Tibial artery (tissue), 4 donors: ENCODE data around the gene SWT1.
A peak's percentile ranks its signal among the peaks of the same experiment; 100 is the strongest.

Source experiments
- DNase-seq, 2 donors: peaks; one replicate each; pipeline ENCODE4 v3.0.0-alpha.2; 2019
- H3K27ac ChIP-seq, 2 donors: fragments of 200-600 bp; sonication (generic) in 1 of 2; 1 replicate in 1 of 2; 2 replicates in 1 of 2; pipeline ENCODE4 v1.5.1; 2018 to 2019; ENCODE audit warnings: mild to moderate bottlenecking in 1 of 2
- H3K27me3 ChIP-seq, 2 donors: fragments of 200-600 bp; sonication (generic) in 1 of 2; one replicate each; pipeline versions ENCODE4 v1.5.1 to v1.6.0; 2016 to 2019
- H3K36me3 ChIP-seq, 3 donors: fragments of 200-600 bp; sonication (generic) in 2 of 3; one replicate each; pipeline ENCODE4 v1.5.1; 2016 to 2019; ENCODE audit warnings: mild to moderate bottlenecking in 2 of 3
- H3K4me1 ChIP-seq, 4 donors: fragments of 200-600 bp; sonication (generic) in 2 of 4; 1 replicate in 3 of 4; 2 replicates in 1 of 4; pipeline ENCODE4 v1.5.1; 2016 to 2019
- H3K4me3 ChIP-seq, 2 donors: fragments of 200-600 bp; sonication (generic) in 1 of 2; 1 replicate in 1 of 2; 2 replicates in 1 of 2; pipeline ENCODE4 v1.5.1; 2018 to 2019; ENCODE audit warnings: mild to moderate bottlenecking in 2 of 2
- H3K9me3 ChIP-seq, 3 donors: fragments of 200-600 bp; sonication (generic) in 1 of 3; one replicate each; pipeline ENCODE4 v1.5.1; 2016 to 2019
- intact Hi-C: fragments of 100-400 bp; cut with DNase I; formaldehyde crosslinking; loops from one replicate; pipeline ENCODE4 v1.15.0; 2023; ENCODE audit warnings: low total_unique reads
- TF ChIP-seq, protein P1 (sequence below), 2 experiments: fragments of 200-600 bp in 1 of 2; fragments of 450-650 bp in 1 of 2; IDR thresholded peaks; one replicate each; pipeline ENCODE4 v1.5.1; 2017 to 2019; ENCODE audit warnings: antibody characterized with exemption in 2 of 2, mild to moderate bottlenecking in 1 of 2, moderate library complexity in 1 of 2

The SWT1 gene

GRCh38 chr1:185151215-185151614 is 5.8 kb upstream of the SWT1 start:
- Histone ChIP-seq H3K4me3 (no peak overlapping the region), H3K9me3 (no peaks in the 10 kb centered on the region), H3K4me1 (peaks cover 0 to 36% (median 5%) of the 10 kb centered on the region in 4 donors), H3K27me3 (no peaks in the 10 kb centered on the region), H3K27ac (no peak overlapping the region), H3K36me3 (peaks cover 16 to 33% (median 30%) of the 10 kb centered on the region in 3 donors)
- no peak for DNase-seq
- TF ChIP-seq, protein P1, sequence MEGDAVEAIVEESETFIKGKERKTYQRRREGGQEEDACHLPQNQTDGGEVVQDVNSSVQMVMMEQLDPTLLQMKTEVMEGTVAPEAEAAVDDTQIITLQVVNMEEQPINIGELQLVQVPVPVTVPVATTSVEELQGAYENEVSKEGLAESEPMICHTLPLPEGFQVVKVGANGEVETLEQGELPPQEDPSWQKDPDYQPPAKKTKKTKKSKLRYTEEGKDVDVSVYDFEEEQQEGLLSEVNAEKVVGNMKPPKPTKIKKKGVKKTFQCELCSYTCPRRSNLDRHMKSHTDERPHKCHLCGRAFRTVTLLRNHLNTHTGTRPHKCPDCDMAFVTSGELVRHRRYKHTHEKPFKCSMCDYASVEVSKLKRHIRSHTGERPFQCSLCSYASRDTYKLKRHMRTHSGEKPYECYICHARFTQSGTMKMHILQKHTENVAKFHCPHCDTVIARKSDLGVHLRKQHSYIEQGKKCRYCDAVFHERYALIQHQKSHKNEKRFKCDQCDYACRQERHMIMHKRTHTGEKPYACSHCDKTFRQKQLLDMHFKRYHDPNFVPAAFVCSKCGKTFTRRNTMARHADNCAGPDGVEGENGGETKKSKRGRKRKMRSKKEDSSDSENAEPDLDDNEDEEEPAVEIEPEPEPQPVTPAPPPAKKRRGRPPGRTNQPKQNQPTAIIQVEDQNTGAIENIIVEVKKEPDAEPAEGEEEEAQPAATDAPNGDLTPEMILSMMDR (IDR thresholded peaks at IDR 0.05) = no peak
- intact Hi-C loops = loop anchor here (10.0 kb wide), 2 partner anchors 106 to 396 kb away; partner anchors contain the start of genes EDEM3 and RNF2

DNA sequence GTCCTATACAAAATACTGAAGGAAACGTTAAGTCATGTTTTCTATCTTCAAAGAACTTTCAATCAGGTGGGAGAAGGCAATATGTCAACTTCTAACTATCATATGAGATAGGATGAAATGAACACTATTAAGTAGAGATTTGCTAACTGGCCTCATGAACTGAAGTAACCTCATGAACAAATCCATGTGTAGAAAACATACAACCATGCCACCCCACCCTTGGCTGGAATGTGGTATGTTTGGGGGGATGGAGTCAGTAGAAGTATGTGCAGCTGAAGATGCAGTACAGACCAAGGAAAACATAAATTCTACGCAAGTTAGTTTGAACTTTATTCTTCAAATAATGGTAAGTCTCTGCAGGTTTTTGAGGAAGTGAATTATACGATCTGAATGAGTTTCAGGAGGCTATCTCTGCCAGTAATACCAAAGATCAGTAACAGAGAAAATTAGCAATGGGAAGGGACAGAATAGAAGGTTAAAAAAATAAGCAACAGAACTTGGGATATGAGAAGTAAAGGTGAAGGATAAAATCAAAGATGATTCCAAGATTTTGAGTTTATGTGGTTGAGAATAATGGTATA is 4.7 kb upstream of the SWT1 start:
- Histone ChIP-seq H3K27me3 (peaks cover 0 to 2% of the 10 kb centered on the region in 2 donors), H3K27ac (no peak overlapping the region), H3K36me3 (peaks cover 14 to 31% (median 24%) of the 10 kb centered on the region in 3 donors), H3K4me3 (no peak overlapping the region), H3K4me1 (peaks cover 0 to 36% (median 5%) of the 10 kb centered on the region in 4 donors), H3K9me3 (no peaks in the 10 kb centered on the region)
- TF ChIP-seq, protein P1 (IDR thresholded peaks at IDR 0.05) = no peak
- intact Hi-C loops = loop anchor here (10.0 kb wide), 2 partner anchors 107 to 397 kb away; partner anchors contain the start of genes EDEM3 and RNF2
- DNase-seq = no peak

DNA sequence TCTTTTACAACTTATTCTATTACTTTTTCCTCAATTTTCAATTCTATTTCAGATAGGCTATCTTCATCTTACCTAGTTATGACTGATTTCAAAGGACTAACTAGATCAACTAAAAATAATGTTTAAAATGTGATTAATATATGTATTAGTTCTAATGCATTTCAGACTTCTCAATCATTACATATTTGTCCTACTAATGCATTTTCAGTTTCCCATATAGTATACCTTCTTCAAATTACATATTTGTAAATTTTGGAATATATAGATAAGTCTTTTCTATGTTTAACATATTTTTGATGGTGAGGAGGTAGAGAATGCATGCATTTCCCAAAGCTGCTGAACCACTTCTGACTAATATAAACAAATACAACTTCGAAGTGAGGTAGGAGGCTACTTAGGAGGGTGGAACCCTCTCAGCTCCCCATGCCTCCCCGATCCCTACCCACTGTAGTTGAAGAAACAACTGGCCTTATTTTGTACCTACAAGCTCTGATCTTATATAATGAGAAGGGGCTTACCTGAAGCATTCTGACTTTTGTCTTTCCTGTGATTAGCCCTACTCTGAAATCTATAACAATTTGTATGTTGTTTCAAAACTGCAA is 2.0 kb upstream of the SWT1 start:
- Histone ChIP-seq H3K27ac (peak overlapping the region; percentile 99 to 100), H3K4me3 (peak overlapping the region; percentile 83 to 87), H3K27me3 (peaks cover 0 to 2% of the 10 kb centered on the region in 2 donors), H3K9me3 (no peaks in the 10 kb centered on the region), H3K36me3 (peaks cover 0 to 8% (median under 1%) of the 10 kb centered on the region in 3 donors), H3K4me1 (peaks cover 0 to 47% (median 8%) of the 10 kb centered on the region in 4 donors)
- TF ChIP-seq, protein P1 (IDR thresholded peaks at IDR 0.05) = no peak
- DNase-seq = no peak
- intact Hi-C loops = loop anchor here (10.0 kb wide), 2 partner anchors 110 to 400 kb away; partner anchors contain the start of genes EDEM3 and RNF2

DNA sequence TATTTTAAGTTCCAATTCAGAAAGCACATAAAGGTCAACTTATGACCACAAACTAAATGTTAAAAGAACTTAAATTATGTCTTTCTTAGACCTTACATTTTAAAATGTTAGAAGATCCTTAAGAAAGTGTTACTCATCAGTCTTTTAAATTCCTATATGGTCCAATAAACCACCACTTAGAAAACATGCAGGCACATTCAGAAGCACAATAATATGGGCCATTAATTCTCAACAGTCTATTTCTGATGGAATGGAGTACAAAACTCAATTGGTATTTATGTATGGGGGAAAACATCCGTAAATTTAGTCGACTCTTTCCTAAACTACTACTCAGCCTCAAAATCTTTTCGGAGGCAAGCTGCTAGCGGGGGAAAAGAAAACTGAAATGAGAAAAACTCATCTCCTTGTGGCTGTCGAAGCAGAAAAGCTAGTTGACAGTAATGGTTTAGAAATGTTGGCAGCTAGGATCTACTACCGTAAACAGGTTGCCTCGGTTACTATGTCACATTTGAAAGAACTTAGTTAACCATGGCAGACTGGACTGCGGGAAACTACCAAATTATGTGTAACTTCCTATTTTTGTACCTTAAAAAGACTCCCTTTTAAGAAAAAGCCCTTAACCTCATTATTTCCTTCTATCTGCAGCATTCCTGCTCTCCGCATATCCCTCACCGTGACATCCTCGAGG is 1.2 kb upstream of the SWT1 start:
- no peak for DNase-seq
- Histone ChIP-seq H3K27ac (peak overlapping the region; percentile 99 to 100), H3K9me3 (no peaks in the 10 kb centered on the region), H3K4me1 (peaks cover 0 to 47% (median 8%) of the 10 kb centered on the region in 4 donors), H3K4me3 (peak overlapping the region; percentile 83 to 87), H3K27me3 (peaks cover 0 to 2% of the 10 kb centered on the region in 2 donors), H3K36me3 (peaks cover 0 to under 1% (median under 1%) of the 10 kb centered on the region in 3 donors)
- intact Hi-C loops = loop anchor here (2.0 to 10.0 kb wide), 3 partner anchors 111 to 401 kb away; partner anchors contain the start of genes EDEM3, IVNS1ABP and RNF2
- TF ChIP-seq, protein P1 (IDR thresholded peaks at IDR 0.05) = no peak

- intact Hi-C loops = loop anchor here (2.0 to 10.0 kb wide), 3 partner anchors 112 to 402 kb away; partner anchors contain the start of genes EDEM3, IVNS1ABP and RNF2
- TF ChIP-seq, protein P1 (IDR thresholded peaks at IDR 0.05) = no peak
- H3K36me3 ChIP-seq = peaks cover 3 to 7% (median 5%) of the 10 kb centered on the region in 3 donors
- peaks cover 0 to 47% (median 8%) of the 10 kb centered on the region in 4 donors for H3K4me1 ChIP-seq
- peak overlapping the region; percentile 83 to 87 for H3K4me3 ChIP-seq
- peak overlapping the region; percentile 99 to 100 for H3K27ac ChIP-seq
- H3K27me3 ChIP-seq = peaks cover 0 to 2% of the 10 kb centered on the region in 2 donors
- no peak for DNase-seq
- H3K9me3 ChIP-seq = no peaks in the 10 kb centered on the region
Measured at GRCh38 chr1:185156288-185156853, 596 bp upstream of the SWT1 start.
